Naive thymus-derived CD4-positive, alpha-beta T cell (primary cell): ENCODE measurements around the gene PCDHB3. TPM values are rescaled to one million over a fixed set of nuclear protein-coding genes. Genes with fewer than 3 reads are reported as not detected.
"Not testable (repeated sequence)": the region's sequence is repeated elsewhere in the genome, so short reads cannot be mapped to it uniquely, and the experiment has no call there.

Experiments used
- ATAC-seq: fragments of 150-1000 bp; cut with Tn5 transposase; 2 replicates; pipeline ENCODE4 v1.10.0; 2021; ENCODE audit warnings: mild to moderate bottlenecking, moderate library complexity
- CTCF ChIA-PET: fragments of 350-600 bp; sonication (Branson Sonifier 250); formaldehyde crosslinking; loops from one replicate; lab custom pipeline; 2021; ENCODE audit warnings: antibody characterized with exemption; lab: Charles Lee
- POLR2A ChIA-PET: fragments of 350-600 bp; sonication (Branson Sonifier 250); formaldehyde crosslinking; loops from one replicate; lab custom pipeline; 2021; ENCODE audit warnings: antibody characterized with exemption, inconsistent platforms; lab: Charles Lee
- DNase-seq, 9 donors: peaks; one replicate each; pipeline versions ENCODE4 v3.0.0 to v3.0.0-alpha.2; 2020 to 2022; ENCODE audit warnings: mixed read lengths in 1 of 9
- H3K27ac ChIP-seq: one replicate; pipeline ENCODE4 v1.7.0; 2013; ENCODE audit warnings: mild to moderate bottlenecking, low read depth, low read length, moderate library complexity
- H3K27me3 ChIP-seq, 2 donors: one replicate each; pipeline ENCODE4 v1.7.0; 2013; ENCODE audit warnings: low read length in 2 of 2, mild to moderate bottlenecking in 2 of 2, moderate library complexity in 2 of 2; ENCODE audit not compliant: control insufficient read depth in 2 of 2, insufficient read depth in 2 of 2
- H3K36me3 ChIP-seq, 3 experiments: 1 replicate in 2 of 3; 2 replicates in 1 of 3; pipeline ENCODE4 v1.7.0; 2013; ENCODE audit warnings: low read length in 3 of 3, mild to moderate bottlenecking in 3 of 3, moderate library complexity in 1 of 3; ENCODE audit not compliant: insufficient read depth in 3 of 3, control insufficient read depth in 2 of 3
- H3K4me1 ChIP-seq, 2 donors: one replicate each; pipeline ENCODE4 v1.7.0; 2013; ENCODE audit warnings: low read length in 2 of 2, mild to moderate bottlenecking in 2 of 2, moderate library complexity in 1 of 2; ENCODE audit not compliant: control insufficient read depth in 2 of 2, insufficient read depth in 2 of 2
- H3K4me3 ChIP-seq: 2 replicates; pipeline ENCODE4 v1.7.0; 2013; ENCODE audit warnings: mild to moderate bottlenecking, low read length
- H3K9me3 ChIP-seq, 3 experiments: 1 replicate in 2 of 3; 2 replicates in 1 of 3; pipeline ENCODE4 v1.7.0; 2013; ENCODE audit warnings: low read length in 3 of 3; ENCODE audit not compliant: control insufficient read depth in 2 of 3
- H3K27ac Mint-ChIP-seq, 9 donors: one replicate each; pipeline ENCODE4 v1.8.0; 2020 to 2022; ENCODE audit warnings: mixed read lengths in 9 of 9, mild to moderate bottlenecking in 8 of 9, moderate library complexity in 5 of 9, inconsistent platforms in 2 of 9
- H3K27me3 Mint-ChIP-seq, 5 donors: one replicate each; pipeline ENCODE4 v1.8.0; 2021 to 2022; ENCODE audit warnings: mixed read lengths in 5 of 5, mild to moderate bottlenecking in 1 of 5
- H3K36me3 Mint-ChIP-seq, 5 donors: one replicate each; pipeline ENCODE4 v1.8.0; 2020 to 2022; ENCODE audit warnings: mixed read lengths in 5 of 5, mild to moderate bottlenecking in 3 of 5, inconsistent platforms in 1 of 5
- H3K4me1 Mint-ChIP-seq, 7 donors: one replicate each; pipeline ENCODE4 v1.8.0; 2020 to 2022; ENCODE audit warnings: mixed read lengths in 7 of 7, mild to moderate bottlenecking in 3 of 7, inconsistent platforms in 1 of 7
- H3K4me3 Mint-ChIP-seq, 10 donors: one replicate each; pipeline ENCODE4 v1.8.0; 2020 to 2022; ENCODE audit warnings: mild to moderate bottlenecking in 10 of 10, mixed read lengths in 10 of 10, moderate library complexity in 6 of 10, inconsistent platforms in 2 of 10
- H3K9me3 Mint-ChIP-seq, 11 donors: one replicate each; pipeline ENCODE4 v1.8.0; 2020 to 2022; ENCODE audit warnings: mixed read lengths in 11 of 11, mild to moderate bottlenecking in 4 of 11, inconsistent platforms in 1 of 11, moderate library complexity in 1 of 11
- intact Hi-C, 2 donors: fragments of 100-400 bp; cut with micrococcal nuclease; formaldehyde crosslinking; loops; one replicate each; pipeline ENCODE4 v1.15.1; 2023
- polyA plus RNA-seq, 2 donors: library from polyadenylated mRNA; unstranded; fragments of 300-500 nt; fragmentation: Illumina TruSeq; gene quantifications; one replicate each; pipeline ENCODE4 v1.2.3, GENCODE V29; 2021
- total RNA-seq, 6 experiments: library from RNA in 5 of 6; stranded (reverse) in 5 of 6; gene quantifications; 1 replicate in 5 of 6; 2 replicates in 1 of 6; pipeline ENCODE4 v1.2.3 and lab custom pipeline; 2021 to 2026

Gene PCDHB3
- total and polyA plus RNA-seq, 7 experiments from 2014 or later: not detected

DNA sequence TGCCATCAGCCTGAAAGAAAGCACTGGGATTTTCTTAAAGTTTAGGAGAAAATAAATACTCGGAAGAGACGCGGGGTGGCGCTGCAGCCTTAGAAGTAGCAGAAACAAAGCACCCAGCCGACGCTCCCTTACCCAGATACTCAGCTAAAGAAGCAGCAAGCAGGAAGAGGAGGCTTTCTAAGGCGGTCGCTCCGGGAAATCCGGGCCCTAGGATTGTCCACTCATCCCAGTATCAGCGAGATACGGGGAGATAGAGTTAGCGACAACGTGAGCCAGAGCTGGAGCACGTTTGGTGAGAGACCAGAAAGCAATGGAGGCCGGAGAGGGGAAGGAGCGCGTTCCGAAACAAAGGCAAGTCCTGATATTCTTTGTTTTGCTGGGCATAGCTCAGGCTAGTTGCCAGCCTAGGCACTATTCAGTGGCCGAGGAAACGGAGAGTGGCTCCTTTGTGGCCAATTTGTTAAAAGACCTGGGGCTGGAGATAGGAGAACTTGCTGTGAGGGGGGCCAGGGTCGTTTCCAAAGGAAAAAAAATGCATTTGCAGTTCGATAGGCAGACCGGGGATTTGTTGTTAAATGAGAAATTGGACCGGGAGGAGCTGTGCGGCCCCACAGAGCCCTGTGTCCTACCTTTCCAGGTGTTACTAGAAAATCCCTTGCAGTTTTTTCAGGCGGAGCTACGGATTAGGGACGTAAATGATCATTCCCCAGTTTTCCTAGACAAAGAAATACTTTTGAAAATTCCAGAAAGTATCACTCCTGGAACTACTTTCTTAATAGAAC lies 5.6 kb upstream of the PCDHB3 start, which contains the start of gene PCDHB2:
PCDHB2 (plus strand) TSS at position 135 of the 782 bp plus-strand sequence; CDS start at position 311, 176 bp downstream.
- ATAC-seq (no peak), DNase-seq (no peak)
- H3K4me1 Mint-ChIP-seq: peaks cover 0 to 6% (median 0%) of the 10 kb centered on the region in 7 donors
- no peak within 1 kb of the TSS for H3K4me3 ChIP-seq
- peak within 1 kb of the TSS in 6 of 10 donors; percentile 10 to 69 (median 44) for H3K4me3 Mint-ChIP-seq
- peaks cover 0 to 24% (median 8%) of the 10 kb centered on the region in 5 donors for H3K36me3 Mint-ChIP-seq
- no peak within 1 kb of the TSS for H3K27ac ChIP-seq
- H3K27me3 ChIP-seq: no peaks in the 10 kb centered on the region
- H3K9me3 ChIP-seq: peaks cover 0 to 20% (median 0%) of the 10 kb centered on the region in 3 experiments
- H3K9me3 Mint-ChIP-seq: peaks cover 9 to 65% (median 29%) of the 10 kb centered on the region in 11 donors
- H3K4me1 ChIP-seq: no peaks in the 10 kb centered on the region
- CTCF ChIA-PET: no interaction called here
- peaks cover 0 to 68% (median 52%) of the 10 kb centered on the region in 5 donors for H3K27me3 Mint-ChIP-seq
- intact Hi-C loops: loop anchor here in 1 of 2 donors (5.0 kb wide), 1 partner anchor 428 kb away; no protein-coding TSS in a partner anchor
- no peaks in the 10 kb centered on the region for H3K36me3 ChIP-seq
- POLR2A ChIA-PET: no interaction called here
- peak within 1 kb of the TSS in 1 of 9 donors; percentile 63 for H3K27ac Mint-ChIP-seq

DNA sequence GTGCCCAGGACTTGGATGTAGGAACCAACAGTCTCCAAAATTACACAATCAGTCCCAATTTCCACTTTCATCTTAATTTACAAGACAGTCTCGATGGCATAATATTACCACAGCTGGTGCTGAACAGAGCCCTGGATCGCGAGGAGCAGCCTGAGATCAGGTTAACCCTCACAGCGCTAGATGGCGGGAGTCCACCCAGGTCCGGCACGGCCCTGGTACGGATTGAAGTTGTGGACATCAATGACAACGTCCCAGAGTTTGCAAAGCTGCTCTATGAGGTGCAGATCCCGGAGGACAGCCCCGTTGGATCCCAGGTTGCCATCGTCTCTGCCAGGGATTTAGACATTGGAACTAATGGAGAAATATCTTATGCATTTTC lies 5.0 kb upstream of the PCDHB3 start:
- Histone ChIP-seq H3K9me3 (peaks cover 0 to 17% (median 0%) of the 10 kb centered on the region in 3 experiments), H3K27ac (no peak overlapping the region), H3K4me3 (no peak overlapping the region), H3K4me1 (no peaks in the 10 kb centered on the region), H3K36me3 (no peaks in the 10 kb centered on the region), H3K27me3 (peaks cover 0 to 2% of the 10 kb centered on the region in 2 donors)
- CTCF ChIA-PET: no interaction called here
- Mint-ChIP-seq H3K4me3 (no peak overlapping the region), H3K27me3 (peaks cover 2 to 68% (median 58%) of the 10 kb centered on the region in 5 donors), H3K36me3 (peaks cover 0 to 24% (median 8%) of the 10 kb centered on the region in 5 donors), H3K27ac (no peak overlapping the region), H3K4me1 (peaks cover 0 to 12% (median 0%) of the 10 kb centered on the region in 7 donors), H3K9me3 (peaks cover 9 to 65% (median 35%) of the 10 kb centered on the region in 11 donors)
- intact Hi-C loops: loop anchor here in 1 of 2 donors (5.0 kb wide), 1 partner anchor 427 kb away; no protein-coding TSS in a partner anchor
- DNase-seq (no peak), ATAC-seq (no peak)
- POLR2A ChIA-PET: no interaction called here

DNA sequence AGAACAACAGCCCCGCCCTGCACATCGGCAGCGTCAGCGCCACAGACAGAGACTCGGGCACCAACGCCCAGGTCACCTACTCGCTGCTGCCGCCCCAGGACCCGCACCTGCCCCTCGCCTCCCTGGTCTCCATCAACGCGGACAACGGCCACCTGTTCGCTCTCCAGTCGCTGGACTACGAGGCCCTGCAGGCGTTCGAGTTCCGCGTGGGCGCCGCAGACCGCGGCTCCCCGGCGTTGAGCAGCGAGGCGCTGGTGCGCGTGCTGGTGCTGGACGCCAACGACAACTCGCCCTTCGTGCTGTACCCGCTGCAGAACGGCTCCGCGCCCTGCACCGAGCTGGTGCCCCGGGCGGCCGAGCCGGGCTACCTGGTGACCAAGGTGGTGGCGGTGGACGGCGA lies 4.1 kb upstream of the PCDHB3 start:
- H3K27me3 Mint-ChIP-seq: peaks cover 4 to 71% (median 61%) of the 10 kb centered on the region in 5 donors
- H3K4me1 Mint-ChIP-seq: peaks cover 0 to 13% (median 0%) of the 10 kb centered on the region in 7 donors
- H3K9me3 ChIP-seq: peaks cover 0 to 26% (median 0%) of the 10 kb centered on the region in 3 experiments
- H3K27me3 ChIP-seq, H3K27ac Mint-ChIP-seq, H3K36me3 ChIP-seq, DNase-seq, ATAC-seq, H3K27ac ChIP-seq, POLR2A ChIA-PET, H3K4me3 Mint-ChIP-seq, H3K4me1 ChIP-seq, H3K4me3 ChIP-seq, CTCF ChIA-PET: not testable (repeated sequence)
- peaks cover 12 to 68% (median 39%) of the 10 kb centered on the region in 11 donors for H3K9me3 Mint-ChIP-seq
- intact Hi-C loops: loop anchor here in 1 of 2 donors (5.0 kb wide), 1 partner anchor 426 kb away; no protein-coding TSS in a partner anchor
- H3K36me3 Mint-ChIP-seq: peaks cover 0 to 27% (median 8%) of the 10 kb centered on the region in 5 donors

DNA sequence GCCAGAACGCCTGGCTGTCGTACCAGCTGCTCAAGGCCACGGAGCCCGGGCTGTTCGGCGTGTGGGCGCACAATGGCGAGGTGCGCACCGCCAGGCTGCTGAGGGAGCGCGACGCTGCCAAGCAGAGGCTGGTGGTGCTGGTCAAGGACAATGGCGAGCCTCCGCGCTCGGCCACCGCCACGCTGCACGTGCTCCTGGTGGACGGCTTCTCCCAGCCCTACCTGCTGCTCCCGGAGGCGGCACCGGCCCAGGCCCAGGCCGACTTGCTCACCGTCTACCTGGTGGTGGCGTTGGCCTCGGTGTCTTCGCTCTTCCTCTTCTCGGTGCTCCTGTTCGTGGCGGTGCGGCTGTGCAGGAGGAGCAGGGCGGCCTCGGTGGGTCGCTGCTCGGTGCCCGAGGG lies 3.7 kb upstream of the PCDHB3 start:
- intact Hi-C loops: loop anchor here in 1 of 2 donors (5.0 kb wide), 1 partner anchor 426 kb away; no protein-coding TSS in a partner anchor
- Mint-ChIP-seq H3K27me3 (peaks cover 4 to 75% (median 65%) of the 10 kb centered on the region in 5 donors), H3K9me3 (peaks cover 12 to 72% (median 39%) of the 10 kb centered on the region in 11 donors), H3K36me3 (peaks cover 0 to 28% (median 8%) of the 10 kb centered on the region in 5 donors), H3K4me1 (peaks cover 0 to 13% (median 0%) of the 10 kb centered on the region in 7 donors)
- H3K36me3 ChIP-seq, H3K27me3 ChIP-seq, H3K27ac ChIP-seq, ATAC-seq, DNase-seq, CTCF ChIA-PET, H3K27ac Mint-ChIP-seq, POLR2A ChIA-PET, H3K4me1 ChIP-seq, H3K4me3 Mint-ChIP-seq, H3K4me3 ChIP-seq: not testable (repeated sequence)
- H3K9me3 ChIP-seq: peaks cover 0 to 30% (median 0%) of the 10 kb centered on the region in 3 experiments

GRCh38 chr5:141101059-141101458 lies 786 bp downstream of the PCDHB3 start:
- ChIA-PET POLR2A (no interaction called here), CTCF (no interaction called here)
- H3K27ac ChIP-seq: no peak overlapping the region

GRCh38 chr5:141102070-141102469 lies 1.8 kb downstream of the PCDHB3 start:
- ATAC-seq, POLR2A ChIA-PET, H3K4me1 Mint-ChIP-seq, H3K36me3 ChIP-seq, intact Hi-C loops, H3K4me3 ChIP-seq, H3K27ac ChIP-seq, H3K4me1 ChIP-seq, H3K27me3 ChIP-seq, DNase-seq, CTCF ChIA-PET, H3K27ac Mint-ChIP-seq: not testable (repeated sequence)
- H3K36me3 Mint-ChIP-seq: peaks cover 0 to 17% (median 0%) of the 10 kb centered on the region in 5 donors
- H3K9me3 Mint-ChIP-seq: peaks cover 6 to 53% (median 26%) of the 10 kb centered on the region in 11 donors
- peak overlapping the region in 1 of 10 donors; percentile 51 for H3K4me3 Mint-ChIP-seq
- peaks cover 4 to 60% (median 41%) of the 10 kb centered on the region in 5 donors for H3K27me3 Mint-ChIP-seq
- peaks cover 0 to 15% (median 0%) of the 10 kb centered on the region in 3 experiments for H3K9me3 ChIP-seq

More at GRCh38 chr5:141101059-141101458, 786 bp downstream of the PCDHB3 start:
- Mint-ChIP-seq H3K9me3 (peaks cover 6 to 54% (median 26%) of the 10 kb centered on the region in 11 donors), H3K27ac (no peak overlapping the region), H3K4me3 (no peak overlapping the region), H3K27me3 (peaks cover 4 to 62% (median 40%) of the 10 kb centered on the region in 5 donors), H3K4me1 (peaks cover 0 to 7% (median 0%) of the 10 kb centered on the region in 7 donors), H3K36me3 (peaks cover 0 to 17% (median 0%) of the 10 kb centered on the region in 5 donors)
- Histone ChIP-seq H3K9me3 (peaks cover 0 to 15% (median 0%) of the 10 kb centered on the region in 3 experiments), H3K27me3 (peaks cover 0 to 3% of the 10 kb centered on the region in 2 donors), H3K4me3 (no peak overlapping the region), H3K36me3 (no peaks in the 10 kb centered on the region), H3K4me1 (no peaks in the 10 kb centered on the region)
- DNase-seq (no peak), ATAC-seq (no peak)
- intact Hi-C loops: no loop called here
